HG02623 (cell line): ENCODE measurements around the gene M1AP.

ENCODE experiments used
- ATAC-seq: cut with Tn5 transposase; IDR thresholded peaks from one replicate; pipeline ENCODE4 v1.9.1; 2021; ENCODE audit warnings: moderate library complexity; ENCODE audit not compliant: unreplicated experiment

Gene M1AP

GRCh38 chr2:74507926-74508520 lies 140.1 kb downstream of the M1AP start:
- no peak for ATAC-seq
